Posterior vena cava (tissue), 2 donors: Measurements from ENCODE around the gene KLF13. TPM values are rescaled to one million over a fixed set of nuclear protein-coding genes. Genes with fewer than 3 reads are reported as not detected.

Experiments used
- DNase-seq: peaks from one replicate; pipeline ENCODE4 v3.0.0-alpha.2; 2020; ENCODE audit warnings: low spot score
- intact Hi-C, 2 donors: fragments of 100-400 bp; cut with DNase I; formaldehyde crosslinking; loops; one replicate each; pipeline versions ENCODE4 v1.14.1 to v1.14.2; 2022 to 2023
- total RNA-seq, 2 donors: library from RNA; stranded (reverse); fragmentation: NEBNext Ultra II Directional; extraction: Animal tissue kit (Norgen Biotek cat#: 25700); gene quantifications; one replicate each; pipeline ENCODE4 v1.2.1, GENCODE V29; 2021
- donor health status: DM: yes; HTN: yes; CAD: no.
- donor health status: DM: yes; HTN: yes; CAD: no.

Gene KLF13
- total RNA-seq, 2 donors from 2014 or later = 49.6 to 97.8 TPM

DNA sequence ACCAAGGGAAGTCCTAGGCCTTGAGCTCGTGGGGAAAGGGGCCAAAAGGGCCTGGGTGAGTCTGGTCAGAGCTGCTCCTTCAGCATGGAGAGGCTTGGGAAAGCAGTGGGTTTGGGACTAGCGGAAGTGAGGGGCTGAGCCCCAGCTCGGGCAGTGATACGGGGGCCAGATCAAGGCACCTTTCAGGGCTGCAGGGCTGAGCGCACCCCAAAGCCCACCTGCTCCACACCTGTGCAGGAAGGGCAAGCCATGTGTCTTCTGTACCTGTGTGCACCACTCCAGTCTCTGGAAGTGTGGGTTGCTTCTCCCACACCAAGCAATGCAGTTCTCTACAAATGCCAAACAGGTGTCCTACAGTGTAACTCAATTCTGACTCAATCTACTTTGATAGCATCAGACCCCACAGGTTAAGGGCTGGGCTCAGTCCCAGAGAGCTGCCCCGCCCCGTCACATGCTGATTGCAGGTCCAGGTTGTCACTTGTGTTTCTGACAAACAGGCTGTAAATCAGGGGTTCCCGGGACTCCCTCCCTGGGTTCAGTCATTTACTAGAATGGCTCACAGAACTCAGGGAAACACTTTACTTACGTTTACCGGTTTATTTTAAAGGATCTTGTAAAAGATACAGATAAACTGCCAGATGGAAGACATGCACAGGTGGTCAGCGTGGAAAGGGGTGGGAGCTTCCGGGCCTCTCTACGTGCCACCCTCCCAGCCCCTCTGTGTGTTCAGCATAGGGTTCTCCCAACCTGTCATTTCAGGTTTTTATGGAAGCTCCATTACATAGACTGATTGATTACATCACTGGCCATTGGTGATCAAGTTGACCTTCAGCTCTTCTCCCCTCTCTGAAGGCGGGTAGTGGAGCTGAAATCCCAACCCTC is 28.8 kb upstream of the KLF13 start:
- DNase-seq = peak; percentile 42
- intact Hi-C loops = loop anchor here in 1 of 2 donors (1.0 kb wide), 1 partner anchor 24 kb away; no protein-coding TSS in a partner anchor

- peak; percentile 79 for DNase-seq
- intact Hi-C loops = no loop called here
Measured at GRCh38 chr15:31298707-31299172, 27.9 kb upstream of the KLF13 start.

DNA sequence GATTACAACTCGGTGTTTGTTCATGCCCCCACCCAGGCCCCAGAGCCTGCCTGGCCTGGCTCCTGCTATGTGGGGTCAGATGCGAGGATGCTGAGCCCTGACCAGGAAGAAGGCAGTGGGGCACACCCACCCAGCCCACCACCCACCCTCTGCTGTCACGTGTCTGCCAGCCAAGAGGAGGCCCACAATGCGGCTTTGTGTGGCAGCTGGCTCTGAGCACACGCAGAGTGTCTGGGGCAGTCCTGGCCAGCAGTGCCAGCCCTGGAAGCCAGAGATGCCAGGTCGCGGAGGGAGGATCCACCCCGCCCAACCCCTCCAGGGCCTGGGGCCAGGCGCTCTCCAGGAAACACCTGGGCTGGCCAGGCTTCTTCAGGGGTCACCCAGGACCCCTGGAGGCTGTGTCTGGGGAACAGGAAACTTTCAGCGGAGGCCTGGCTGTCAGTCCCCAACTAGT is 26.4 kb upstream of the KLF13 start:
- intact Hi-C loops = no loop called here
- peak; percentile 58 for DNase-seq

- DNase-seq = peak; percentile 79
- intact Hi-C loops = no loop called here
Measured at GRCh38 chr15:31300981-31301672, 25.5 kb upstream of the KLF13 start.

DNA sequence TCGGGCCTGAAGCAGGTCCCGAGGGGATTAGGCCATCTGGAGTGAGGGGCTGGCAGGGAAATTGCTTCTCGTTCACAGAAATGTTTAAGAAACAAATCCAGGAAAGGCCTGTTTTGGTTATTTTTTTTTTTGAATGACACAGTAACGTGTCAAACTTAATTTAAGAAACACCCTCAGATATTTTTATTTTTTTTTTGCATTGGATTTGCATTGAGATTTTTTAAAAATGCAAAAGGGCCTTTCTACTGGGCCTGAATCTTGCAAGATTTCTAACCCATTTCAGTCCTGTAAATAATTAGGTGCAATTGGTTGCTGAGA is 25.0 kb upstream of the KLF13 start:
- no peak for DNase-seq
- intact Hi-C loops = no loop called here

DNA sequence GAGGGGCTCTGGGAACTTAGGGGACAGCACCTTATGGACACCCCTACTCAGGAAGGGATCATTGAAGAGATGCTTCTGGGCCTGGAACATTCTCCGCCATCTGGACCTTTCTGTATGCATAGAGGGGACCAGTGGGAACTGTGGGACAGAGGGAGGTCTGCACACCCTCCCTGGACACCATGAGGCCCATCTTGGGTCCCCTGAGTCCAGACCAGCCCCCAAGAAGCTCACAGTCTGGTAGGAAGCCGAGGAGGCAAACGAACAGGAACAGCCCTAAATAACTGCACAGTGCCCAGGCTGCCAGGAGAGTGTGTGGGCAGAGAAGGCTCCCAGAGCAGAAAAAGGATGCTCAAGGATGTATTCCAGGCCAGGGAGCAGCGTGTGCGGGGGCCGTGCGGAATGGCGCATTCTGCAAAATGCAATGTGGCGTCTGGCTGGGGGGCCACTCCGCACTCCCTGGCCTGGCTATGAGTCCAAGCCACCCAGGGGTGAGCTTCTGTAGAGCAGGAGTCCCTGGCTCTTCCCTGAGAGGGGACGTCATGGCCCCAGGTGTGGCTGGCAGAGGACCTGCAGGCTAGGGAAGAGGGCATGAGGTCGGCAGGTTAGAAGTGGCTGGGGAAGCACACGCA is 24.5 kb upstream of the KLF13 start:
- DNase-seq = peak; percentile 53
- intact Hi-C loops = no loop called here

GRCh38 chr15:31302778-31303725 is 23.6 kb upstream of the KLF13 start:
- intact Hi-C loops = no loop called here

GRCh38 chr15:31303726-31304648 is 22.6 kb upstream of the KLF13 start:
- DNase-seq = no peak

More at GRCh38 chr15:31302778-31303725, 23.6 kb upstream of the KLF13 start:
- peak; percentile 88 for DNase-seq

DNA sequence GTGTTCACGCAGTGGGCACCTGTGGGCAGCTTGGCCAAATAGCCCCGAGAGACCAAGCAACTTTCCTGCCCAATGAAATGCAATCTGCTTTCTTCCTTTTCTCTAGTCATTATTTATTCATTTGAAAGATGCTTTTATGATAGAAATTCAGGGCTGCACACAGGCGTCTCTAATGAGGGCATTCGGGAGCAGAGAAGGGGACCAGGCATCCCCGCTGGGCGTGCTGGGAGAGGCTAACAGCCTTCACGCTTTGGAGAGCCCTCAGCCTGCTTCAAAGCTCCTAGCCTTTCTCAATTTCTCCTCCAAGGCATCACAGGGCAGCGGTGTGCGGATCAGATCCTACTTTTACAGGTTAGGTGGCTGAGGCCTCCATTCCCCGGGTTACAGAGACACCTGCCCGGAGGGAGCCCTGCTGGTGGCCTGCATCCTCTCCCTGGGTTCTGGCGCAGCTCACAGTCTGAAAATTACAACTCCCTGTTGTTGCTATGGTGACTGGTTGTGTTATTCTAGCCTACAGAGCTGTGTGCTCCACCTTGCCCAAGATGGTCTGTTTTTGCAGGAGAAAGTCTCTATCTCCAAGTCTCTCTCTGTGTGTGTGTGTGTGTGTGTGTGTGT is 21.8 kb upstream of the KLF13 start:
- intact Hi-C loops = no loop called here
- peak; percentile 77 for DNase-seq

More at GRCh38 chr15:31303726-31304648, 22.6 kb upstream of the KLF13 start:
- intact Hi-C loops = no loop called here

DNA sequence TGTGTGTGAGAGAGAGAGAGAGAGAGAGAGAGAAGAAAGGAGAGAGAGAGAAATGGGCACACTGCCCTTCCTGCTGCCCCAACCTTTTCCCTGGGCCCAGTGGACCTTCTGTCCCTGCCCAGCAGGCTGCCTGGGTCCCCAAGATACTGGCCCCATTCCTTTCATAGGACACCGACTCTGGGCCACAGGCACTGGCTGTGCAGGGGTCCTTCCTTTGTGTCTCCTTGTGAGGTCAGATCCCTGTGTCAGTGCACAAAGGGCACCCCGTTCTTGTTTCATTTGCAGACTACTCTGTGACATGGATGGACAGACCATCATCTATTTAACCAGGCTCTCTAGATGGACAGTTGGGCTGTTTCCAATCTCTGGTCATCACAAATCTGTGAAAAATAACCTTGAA is 21.3 kb upstream of the KLF13 start:
- DNase-seq = no peak
- intact Hi-C loops = no loop called here

GRCh38 chr15:31305796-31306425 is 20.7 kb upstream of the KLF13 start:
- DNase-seq = peak; percentile 73
- intact Hi-C loops = no loop called here

DNA sequence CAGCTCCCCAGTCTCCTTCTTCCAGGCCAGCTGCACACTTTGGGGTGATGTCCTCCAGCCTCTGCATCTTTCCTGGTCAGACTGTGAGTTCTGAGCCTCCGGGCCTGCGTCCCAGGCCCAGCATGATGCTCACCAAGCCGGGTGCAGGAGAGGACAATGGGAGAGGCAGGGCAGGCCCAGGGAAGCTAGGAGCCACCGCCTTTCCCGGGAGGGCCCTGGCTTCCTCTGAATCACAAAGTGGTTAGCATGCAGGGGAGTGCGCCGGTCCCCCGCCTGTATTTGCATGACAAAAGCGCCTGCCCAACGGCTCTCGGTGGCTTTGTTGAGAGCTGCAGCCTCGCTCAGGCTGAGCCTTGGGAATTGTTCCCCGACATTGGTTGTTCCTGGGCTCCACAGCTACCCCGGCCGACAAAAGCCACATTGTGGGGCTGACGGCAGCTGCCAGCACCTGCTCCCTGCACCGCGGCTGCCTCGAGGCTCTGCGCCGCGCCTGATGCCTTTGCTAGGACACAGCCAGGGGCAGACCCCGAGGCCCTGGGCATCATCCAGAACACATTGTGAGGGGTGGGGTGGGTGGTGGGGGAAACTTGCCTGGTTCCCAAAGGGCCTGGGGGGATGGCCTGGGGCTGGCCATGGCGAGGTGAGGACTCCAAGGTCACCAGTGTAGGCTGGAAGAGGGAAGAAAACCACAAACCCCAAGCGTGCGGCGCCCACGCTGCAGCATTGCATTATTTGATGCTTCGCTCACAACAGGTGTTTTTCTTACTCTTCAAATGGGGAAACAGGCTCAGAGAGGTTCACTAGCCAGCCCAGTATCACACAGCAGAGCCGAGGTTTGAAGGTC is 20.0 kb upstream of the KLF13 start:
- intact Hi-C loops = no loop called here

DNA sequence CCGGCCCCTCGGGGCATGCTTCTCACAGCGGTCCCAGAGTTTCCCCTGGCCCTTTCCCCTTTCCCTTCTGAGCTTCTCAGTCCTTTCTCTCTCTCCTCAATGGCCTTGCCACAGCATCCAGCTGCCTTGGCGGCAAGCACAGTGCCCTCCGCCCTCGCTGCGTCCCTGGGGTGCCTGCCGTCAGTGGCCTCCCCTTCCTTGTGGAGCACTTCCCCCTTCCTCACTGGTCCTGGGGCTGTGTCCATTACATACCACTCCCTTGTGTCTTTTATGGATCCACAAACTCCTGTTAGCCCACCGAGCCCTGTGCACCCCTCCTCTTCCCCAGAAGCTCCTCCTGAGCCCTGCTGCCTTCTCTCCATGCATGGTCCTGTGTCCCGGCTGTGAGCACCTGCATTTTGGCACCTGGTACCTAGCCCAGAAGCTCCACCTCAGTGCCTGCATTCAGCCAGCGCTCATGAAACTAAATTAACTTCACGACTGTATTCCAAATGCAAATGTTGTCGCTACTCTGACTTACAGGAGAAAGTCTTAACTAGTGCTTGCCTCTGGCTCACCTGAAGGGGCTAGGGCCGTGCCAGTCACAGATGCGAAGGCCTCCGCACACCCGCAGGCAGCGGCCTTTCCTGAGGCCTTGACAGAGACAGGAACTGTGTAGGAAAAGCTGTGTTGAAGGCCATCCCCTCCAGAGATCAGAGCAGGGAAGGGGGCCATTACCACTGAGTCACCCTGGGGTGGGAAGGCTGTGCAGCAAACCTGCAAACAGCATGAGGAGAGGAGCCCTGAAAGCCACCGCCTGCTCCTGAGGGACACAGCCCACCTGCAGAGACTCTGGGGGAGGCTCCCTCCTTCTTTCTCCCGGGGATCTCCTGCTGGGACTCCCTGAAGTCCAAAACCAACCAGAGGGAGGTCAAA is 19.1 kb upstream of the KLF13 start:
- DNase-seq = no peak
- intact Hi-C loops = no loop called here

More for the DNA sequence above, 20.0 kb upstream of the KLF13 start:
- peak; percentile 73 for DNase-seq

DNA sequence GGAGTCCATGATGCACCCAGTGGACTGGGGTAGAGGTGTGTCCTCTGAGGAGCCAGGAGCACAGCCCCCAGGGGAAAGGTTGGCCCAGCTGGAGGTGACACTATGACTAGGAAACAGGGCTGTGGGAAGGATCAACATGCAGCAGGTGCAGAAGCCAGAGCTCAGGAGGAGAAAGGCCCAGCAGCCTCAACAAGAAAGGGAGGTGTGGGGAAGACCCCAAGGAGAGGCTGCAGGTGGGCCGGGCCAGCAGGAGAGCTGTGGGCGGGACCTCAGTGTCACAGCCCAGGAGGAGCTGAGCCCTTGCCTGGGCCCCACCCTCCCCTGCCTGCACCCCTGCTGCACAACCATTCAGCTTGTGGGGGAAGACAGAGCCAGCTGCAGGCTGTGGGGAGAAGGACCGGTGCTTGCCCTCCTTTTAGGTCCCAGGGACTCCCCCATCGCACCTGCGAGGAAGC is 18.4 kb upstream of the KLF13 start:
- intact Hi-C loops = no loop called here
- no peak for DNase-seq
